H9 (cell line): ENCODE data around the gene IL1RL1. TPM values are rescaled to one million over a fixed set of nuclear protein-coding genes. Genes with fewer than 3 reads are reported as not detected.

ENCODE experiments used
- DNase-seq: peaks from one replicate; pipeline ENCODE4 v3.0.0-alpha.2; 2017
- H2AFZ ChIP-seq: one replicate; pipeline ENCODE4 v1.6.1; 2013; ENCODE audit warnings: mild to moderate bottlenecking, low read length, control low read depth, moderate library complexity
- H2AK5ac ChIP-seq: 2 replicates; pipeline ENCODE4 v1.6.1; 2013; ENCODE audit warnings: low read length, control low read depth, mixed read lengths; ENCODE audit not compliant: insufficient read length
- H2BK120ac ChIP-seq: one replicate; pipeline ENCODE4 v1.6.1; 2013; ENCODE audit warnings: low read depth, mild to moderate bottlenecking, low read length, control low read depth, inconsistent platforms; ENCODE audit not compliant: poor library complexity, severe bottlenecking
- H2BK12ac ChIP-seq: 2 replicates; pipeline ENCODE4 v1.6.1; 2013; ENCODE audit warnings: low read length, control low read depth, mixed read lengths, low read depth; ENCODE audit not compliant: insufficient read length
- H2BK15ac ChIP-seq: 2 replicates; pipeline ENCODE4 v1.6.1; 2013; ENCODE audit warnings: low read depth, low read length, control low read depth
- H2BK20ac ChIP-seq: one replicate; pipeline ENCODE4 v1.6.1; 2013; ENCODE audit warnings: low read depth, mild to moderate bottlenecking, low read length, control low read depth, inconsistent platforms; ENCODE audit not compliant: poor library complexity, severe bottlenecking
- H2BK5ac ChIP-seq: 2 replicates; pipeline ENCODE4 v1.6.1; 2013; ENCODE audit warnings: low read length, control low read depth, mixed read lengths; ENCODE audit not compliant: insufficient read length
- H3K14ac ChIP-seq: 2 replicates; pipeline ENCODE4 v1.6.1; 2013; ENCODE audit warnings: low read length, control low read depth; ENCODE audit not compliant: insufficient read depth
- H3K18ac ChIP-seq: 2 replicates; pipeline ENCODE4 v1.6.1; 2013; ENCODE audit warnings: low read depth, mild to moderate bottlenecking, mixed read lengths, low read length, control low read depth; ENCODE audit not compliant: insufficient read length
- H3K23ac ChIP-seq: 2 replicates; pipeline ENCODE4 v1.6.1; 2013; ENCODE audit warnings: low read length, control low read depth, mixed read lengths, low read depth; ENCODE audit not compliant: insufficient read length
- H3K23me2 ChIP-seq: 2 replicates; pipeline ENCODE4 v1.6.1; 2013; ENCODE audit warnings: low read depth, mild to moderate bottlenecking, mixed read lengths, low read length, control low read depth; ENCODE audit not compliant: insufficient read length, poor library complexity, severe bottlenecking
- H3K27ac ChIP-seq: 2 replicates; pipeline ENCODE4 v1.5.1; 2013; ENCODE audit warnings: low read length, control low read depth, mixed read lengths, low read depth; ENCODE audit not compliant: insufficient read length
- H3K27me3 ChIP-seq: 2 replicates; pipeline ENCODE4 v1.6.1; 2013; ENCODE audit warnings: low read length, control low read depth, inconsistent platforms; ENCODE audit not compliant: insufficient read depth
- H3K4ac ChIP-seq: 2 replicates; pipeline ENCODE4 v1.6.1; 2013; ENCODE audit warnings: low read depth, mild to moderate bottlenecking, control low read depth, inconsistent platforms, low read length, moderate library complexity
- H3K4me1 ChIP-seq: 2 replicates; pipeline ENCODE4 v1.6.1; 2013; ENCODE audit warnings: low read length, control low read depth, inconsistent platforms; ENCODE audit not compliant: insufficient read depth
- H3K4me2 ChIP-seq: 2 replicates; pipeline ENCODE4 v1.6.1; 2013; ENCODE audit warnings: low read length, control low read depth, mixed read lengths; ENCODE audit not compliant: insufficient read length, insufficient read depth
- H3K56ac ChIP-seq: 2 replicates; pipeline ENCODE4 v1.6.1; 2013; ENCODE audit warnings: low read depth, mild to moderate bottlenecking, mixed read lengths, low read length, control low read depth; ENCODE audit not compliant: insufficient read length
- H3K79me1 ChIP-seq: 2 replicates; pipeline ENCODE4 v1.6.1; 2013; ENCODE audit warnings: low read depth, mild to moderate bottlenecking, moderate library complexity, low read length, control low read depth, inconsistent platforms; ENCODE audit not compliant: insufficient read depth, poor library complexity, severe bottlenecking
- H3K79me2 ChIP-seq: 2 replicates; pipeline ENCODE4 v1.6.1; 2013; ENCODE audit warnings: low read length, control low read depth, inconsistent platforms; ENCODE audit not compliant: insufficient read depth
- H3K9ac ChIP-seq: 2 replicates; pipeline ENCODE4 v1.6.1; 2013; ENCODE audit warnings: low read length, control low read depth, mixed read lengths; ENCODE audit not compliant: insufficient read length; ENCODE audit errors: extremely low read depth
- H3K9me3 ChIP-seq: one replicate; pipeline ENCODE4 v1.6.1; 2013; ENCODE audit warnings: low read depth, low read length, inconsistent platforms; ENCODE audit not compliant: control insufficient read depth
- H3T11ph ChIP-seq: one replicate; pipeline ENCODE4 v1.6.1; 2013; ENCODE audit warnings: mild to moderate bottlenecking, low read length, control low read depth, inconsistent platforms
- H4K20me1 ChIP-seq: one replicate; pipeline ENCODE4 v1.6.1; 2013; ENCODE audit not compliant: control insufficient read depth, insufficient read length, insufficient read depth
- H4K5ac ChIP-seq: 2 replicates; pipeline ENCODE4 v1.6.1; 2013; ENCODE audit warnings: low read depth, mild to moderate bottlenecking, mixed read lengths, low read length, control low read depth; ENCODE audit not compliant: insufficient read length
- H4K8ac ChIP-seq: replicated peaks from 2 replicates; pipeline ENCODE4 v1.6.1; 2013; ENCODE audit warnings: low read length, control low read depth, mixed read lengths, low read depth; ENCODE audit not compliant: insufficient read length
- H4K91ac ChIP-seq: 2 replicates; pipeline ENCODE4 v1.6.1; 2013; ENCODE audit warnings: low read depth, mild to moderate bottlenecking, moderate library complexity, mixed read lengths, low read length, control low read depth; ENCODE audit not compliant: insufficient read length
- H3K27ac Mint-ChIP-seq, 3 experiments: 2 replicates in 2 of 3; 3 replicates in 1 of 3; pipeline ENCODE4 v1.8.0; 2020 to 2021; ENCODE audit warnings: mixed read lengths in 3 of 3, mild to moderate bottlenecking in 1 of 3, moderate library complexity in 1 of 3
- H3K27me3 Mint-ChIP-seq: 2 replicates; pipeline ENCODE4 v1.8.0; 2021; ENCODE audit warnings: low read depth, mild to moderate bottlenecking, moderate library complexity, mixed read lengths
- H3K36me3 Mint-ChIP-seq, 3 experiments: 2 replicates in 2 of 3; 3 replicates in 1 of 3; pipeline ENCODE4 v1.8.0; 2020 to 2021; ENCODE audit warnings: low read depth in 3 of 3, mixed read lengths in 3 of 3; ENCODE audit not compliant: insufficient read depth in 1 of 3
- H3K4me1 Mint-ChIP-seq, 2 experiments: 2 replicates each; pipeline ENCODE4 v1.8.0; 2020; ENCODE audit warnings: mixed read lengths in 2 of 2
- H3K4me3 Mint-ChIP-seq, 2 experiments: 2 replicates in 1 of 2; 3 replicates in 1 of 2; pipeline ENCODE4 v1.8.0; 2020 to 2021; ENCODE audit warnings: mild to moderate bottlenecking in 2 of 2, mixed read lengths in 2 of 2, moderate library complexity in 1 of 2
- H3K9me3 Mint-ChIP-seq, 2 experiments: 2 replicates in 1 of 2; 3 replicates in 1 of 2; pipeline ENCODE4 v1.8.0; 2020; ENCODE audit warnings: mild to moderate bottlenecking in 2 of 2, mixed read lengths in 2 of 2, moderate library complexity in 1 of 2
- CTCF ChIP-seq: fragments of 200-600 bp; sonication (generic); conservative IDR thresholded peaks from 3 replicates; pipeline ENCODE4 v1.8.0; 2021; ENCODE audit warnings: antibody characterized with exemption, mild to moderate bottlenecking
- WGBS: extraction: QIAGEN DNeasy Blood & Tissue Kit; methylation state at CpG from one replicate; pipeline ENCODE4 v1.1.7; 2013; ENCODE audit warnings: missing lambda C conversion rate, low lambda C conversion rate, mixed read lengths; ENCODE audit not compliant: insufficient read length; ENCODE audit errors: extremely low coverage; 5-methylcytosine and 5-hydroxymethylcytosine counted together
- total RNA-seq: library from RNA; stranded (reverse); gene quantifications from 2 replicates; pipeline ENCODE4 v1.2.1, GENCODE V29; 2021

IL1RL1 gene
- total RNA-seq, 1 experiment from 2014 or later = not detected

- no CpG with 5 or more reads among the region's 7 CpGs for WGBS
Measured at GRCh38 chr2:102340778-102341177, 29.4 kb downstream of the IL1RL1 start.

More at GRCh38 chr2:102340778-102341177, 29.4 kb downstream of the IL1RL1 start:
- Histone ChIP-seq H3K9ac (no peak overlapping the region), H2BK5ac (no peak overlapping the region), H2BK120ac (no peak overlapping the region), H3K79me2 (no peaks in the 10 kb centered on the region), H3K4me1 (no peaks in the 10 kb centered on the region), H3K4ac (no peak overlapping the region), H4K91ac (no peak overlapping the region), H4K8ac (no peak overlapping the region), H3T11ph (no peak overlapping the region), H2BK12ac (no peak overlapping the region), H3K14ac (no peak overlapping the region), H3K27ac (no peak overlapping the region), H3K27me3 (no peaks in the 10 kb centered on the region), H3K23ac (no peak overlapping the region), H3K56ac (no peak overlapping the region), H2BK20ac (no peak overlapping the region), H4K20me1 (no peaks in the 10 kb centered on the region), H3K9me3 (no peaks in the 10 kb centered on the region), H4K5ac (no peak overlapping the region), H3K79me1 (no peaks in the 10 kb centered on the region), H2AFZ (no peak overlapping the region), H3K18ac (no peak overlapping the region), H2AK5ac (no peak overlapping the region), H2BK15ac (no peak overlapping the region), H3K4me2 (no peak overlapping the region), H3K23me2 (no peaks in the 10 kb centered on the region)
- Mint-ChIP-seq H3K4me3 (no peak overlapping the region), H3K9me3 (no peaks in the 10 kb centered on the region), H3K27me3 (no peaks in the 10 kb centered on the region), H3K27ac (no peak overlapping the region), H3K36me3 (no peaks in the 10 kb centered on the region), H3K4me1 (no peaks in the 10 kb centered on the region)
- no peak for TF ChIP-seq CTCF
- DNase-seq = no peak
